Measurements from ENCODE around the gene EYS.
"Not testable (repeated sequence)": the region's sequence is repeated elsewhere in the genome, so short reads cannot be mapped to it uniquely, and the experiment has no call there.

The EYS gene

GRCh38 chr6:64046746-64047208, 1660.2 kb downstream of the EYS start:
- H3K9me3 ChIP-seq (ENCODE audit: control extremely low read depth in 1 of 5, control insufficient read depth in 4 of 5, insufficient read depth in 2 of 5, low read depth in 1 of 5, low read length in 4 of 5): no peaks in the 10 kb centered on the region
- WGBS (ENCODE audit: insufficient coverage): 100% methylated on average over 1 of the region's 1 CpG
- H3K36me3 ChIP-seq (ENCODE audit: control insufficient read depth in 4 of 4, insufficient read depth in 4 of 4, low read length in 3 of 4): no peaks in the 10 kb centered on the region
- no peak for DNase-seq
- POLR2A ChIA-PET: no interaction called here
- CTCF ChIA-PET: no interaction called here
- no peak overlapping the region for H3K4me3 ChIP-seq (ENCODE audit: control insufficient read depth in 1 of 7, extremely low read depth in 1 of 7, insufficient read depth in 4 of 7, low read depth in 2 of 7, low read length in 6 of 7)
- H3K27me3 ChIP-seq (replicated peaks in 2 of 5; ENCODE audit: control insufficient read depth in 4 of 5, insufficient read depth in 5 of 5, low read length in 4 of 5): no peaks in the 10 kb centered on the region
- no peak overlapping the region for H3K27ac ChIP-seq (ENCODE audit: insufficient read depth in 1 of 2, low read depth in 1 of 2, low read length in 2 of 2, poor library complexity in 1 of 2, severe bottlenecking in 2 of 2)
- no peaks in the 10 kb centered on the region for H3K4me1 ChIP-seq (ENCODE audit: control extremely low read depth in 1 of 4, control insufficient read depth in 4 of 4, insufficient read depth in 4 of 4, low read length in 3 of 4)

DNA sequence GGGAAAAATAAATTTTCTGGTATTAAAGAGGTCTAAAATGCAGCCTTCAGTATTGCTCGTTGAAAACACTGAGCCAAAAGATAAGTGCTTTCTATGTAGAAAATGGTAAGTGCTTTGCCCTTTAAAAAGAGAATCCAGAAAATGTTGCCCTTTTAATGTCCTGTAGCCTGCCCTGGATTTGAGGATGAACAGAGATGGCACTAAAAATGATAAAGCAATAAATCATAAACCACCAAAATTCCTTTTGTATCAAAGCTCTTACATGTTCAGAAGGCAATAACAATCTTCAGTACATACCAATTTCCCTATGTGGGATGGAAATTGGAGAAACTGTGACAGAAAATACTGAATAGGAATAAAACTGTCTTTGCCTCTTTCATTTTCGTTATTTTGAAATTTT, 1665.7 kb downstream of the EYS start:
- Histone ChIP-seq H3K27ac (ENCODE audit: insufficient read depth in 1 of 2, low read depth in 1 of 2, low read length in 2 of 2, poor library complexity in 1 of 2, severe bottlenecking in 2 of 2) (no peak overlapping the region), H3K9me3 (ENCODE audit: control extremely low read depth in 1 of 5, control insufficient read depth in 4 of 5, insufficient read depth in 2 of 5, low read depth in 1 of 5, low read length in 4 of 5) (no peaks in the 10 kb centered on the region), H3K4me1 (ENCODE audit: control extremely low read depth in 1 of 4, control insufficient read depth in 4 of 4, insufficient read depth in 4 of 4, low read length in 3 of 4) (no peaks in the 10 kb centered on the region), H3K27me3 (replicated peaks in 2 of 5; ENCODE audit: control insufficient read depth in 4 of 5, insufficient read depth in 5 of 5, low read length in 4 of 5) (no peaks in the 10 kb centered on the region), H3K36me3 (ENCODE audit: control insufficient read depth in 4 of 4, insufficient read depth in 4 of 4, low read length in 3 of 4) (no peaks in the 10 kb centered on the region), H3K4me3 (ENCODE audit: control insufficient read depth in 1 of 7, extremely low read depth in 1 of 7, insufficient read depth in 4 of 7, low read depth in 2 of 7, low read length in 6 of 7) (no peak overlapping the region)
- ChIA-PET CTCF (no interaction called here), POLR2A (no interaction called here)
- no peak for DNase-seq
- WGBS (ENCODE audit: insufficient coverage): 100% methylated on average over 1 of the region's 2 CpGs

DNA sequence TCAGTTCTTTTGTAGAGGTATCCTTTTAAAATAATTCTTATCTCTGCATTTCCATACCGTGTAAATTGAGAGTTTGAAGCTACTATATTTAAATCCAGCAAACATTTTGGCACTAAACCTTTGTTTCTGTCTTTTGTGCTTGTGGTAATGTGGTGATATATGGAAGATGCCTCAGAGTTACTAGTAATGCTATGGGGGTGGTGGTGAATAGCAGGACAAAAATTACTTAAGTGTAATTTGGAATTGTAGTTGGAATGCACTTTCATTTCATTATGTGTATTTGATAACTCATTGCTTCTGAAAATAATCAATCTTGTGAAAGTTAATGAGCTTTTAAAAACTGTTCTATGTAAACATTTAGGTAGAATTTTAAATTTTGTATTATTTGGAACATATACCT, 1666.9 kb downstream of the EYS start:
- H3K27ac ChIP-seq (ENCODE audit: insufficient read depth in 1 of 2, low read depth in 1 of 2, low read length in 2 of 2, poor library complexity in 1 of 2, severe bottlenecking in 2 of 2): no peak overlapping the region
- POLR2A ChIA-PET: interaction anchor here (0.5 kb wide), 1 partner anchor 356 kb away, joined by 4 read pairs; no protein-coding TSS in a partner anchor
- H3K4me3 ChIP-seq (ENCODE audit: control insufficient read depth in 1 of 7, extremely low read depth in 1 of 7, insufficient read depth in 4 of 7, low read depth in 2 of 7, low read length in 6 of 7): no peak overlapping the region
- no peaks in the 10 kb centered on the region for H3K27me3 ChIP-seq (replicated peaks in 2 of 5; ENCODE audit: control insufficient read depth in 4 of 5, insufficient read depth in 5 of 5, low read length in 4 of 5)
- H3K9me3 ChIP-seq (ENCODE audit: control extremely low read depth in 1 of 5, control insufficient read depth in 4 of 5, insufficient read depth in 2 of 5, low read depth in 1 of 5, low read length in 4 of 5): no peaks in the 10 kb centered on the region
- CTCF ChIA-PET: no interaction called here
- DNase-seq: no peak
- no peaks in the 10 kb centered on the region for H3K4me1 ChIP-seq (ENCODE audit: control extremely low read depth in 1 of 4, control insufficient read depth in 4 of 4, insufficient read depth in 4 of 4, low read length in 3 of 4)
- no CpG with 5 or more reads among the region's 1 CpG for WGBS (ENCODE audit: insufficient coverage)
- H3K36me3 ChIP-seq (ENCODE audit: control insufficient read depth in 4 of 4, insufficient read depth in 4 of 4, low read length in 3 of 4): no peaks in the 10 kb centered on the region

GRCh38 chr6:64037427-64037826, 1669.6 kb downstream of the EYS start:
- CTCF ChIA-PET: no interaction called here
- WGBS (ENCODE audit: insufficient coverage): no CpG with 5 or more reads among the region's 1 CpG
- no peaks in the 10 kb centered on the region for H3K36me3 ChIP-seq (ENCODE audit: control insufficient read depth in 4 of 4, insufficient read depth in 4 of 4, low read length in 3 of 4)
- DNase-seq: no peak
- no peaks in the 10 kb centered on the region for H3K9me3 ChIP-seq (ENCODE audit: control extremely low read depth in 1 of 5, control insufficient read depth in 4 of 5, insufficient read depth in 2 of 5, low read depth in 1 of 5, low read length in 4 of 5)
- H3K27me3 ChIP-seq (replicated peaks in 2 of 5; ENCODE audit: control insufficient read depth in 4 of 5, insufficient read depth in 5 of 5, low read length in 4 of 5): no peaks in the 10 kb centered on the region
- H3K4me3 ChIP-seq (ENCODE audit: control insufficient read depth in 1 of 7, extremely low read depth in 1 of 7, insufficient read depth in 4 of 7, low read depth in 2 of 7, low read length in 6 of 7): no peak overlapping the region
- POLR2A ChIA-PET: no interaction called here
- H3K27ac ChIP-seq (ENCODE audit: insufficient read depth in 1 of 2, low read depth in 1 of 2, low read length in 2 of 2, poor library complexity in 1 of 2, severe bottlenecking in 2 of 2): no peak overlapping the region
- H3K4me1 ChIP-seq (ENCODE audit: control extremely low read depth in 1 of 4, control insufficient read depth in 4 of 4, insufficient read depth in 4 of 4, low read length in 3 of 4): no peaks in the 10 kb centered on the region

GRCh38 chr6:64034910-64035655, 1671.9 kb downstream of the EYS start:
- Histone ChIP-seq H3K4me3 (ENCODE audit: control insufficient read depth in 1 of 7, extremely low read depth in 1 of 7, insufficient read depth in 4 of 7, low read depth in 2 of 7, low read length in 6 of 7) (no peak overlapping the region), H3K9me3 (ENCODE audit: control extremely low read depth in 1 of 5, control insufficient read depth in 4 of 5, insufficient read depth in 2 of 5, low read depth in 1 of 5, low read length in 4 of 5) (peaks cover 0 to 8% (median 0%) of the 10 kb centered on the region in 5 experiments), H3K27ac (ENCODE audit: insufficient read depth in 1 of 2, low read depth in 1 of 2, low read length in 2 of 2, poor library complexity in 1 of 2, severe bottlenecking in 2 of 2) (no peak overlapping the region), H3K27me3 (replicated peaks in 2 of 5; ENCODE audit: control insufficient read depth in 4 of 5, insufficient read depth in 5 of 5, low read length in 4 of 5) (no peaks in the 10 kb centered on the region), H3K4me1 (ENCODE audit: control extremely low read depth in 1 of 4, control insufficient read depth in 4 of 4, insufficient read depth in 4 of 4, low read length in 3 of 4) (no peaks in the 10 kb centered on the region), H3K36me3 (ENCODE audit: control insufficient read depth in 4 of 4, insufficient read depth in 4 of 4, low read length in 3 of 4) (no peaks in the 10 kb centered on the region)
- CTCF ChIA-PET: interaction anchor here (1.2 kb wide), 1 partner anchor 299 kb away, joined by 3 read pairs; no protein-coding TSS in a partner anchor
- POLR2A ChIA-PET: no interaction called here
- WGBS (ENCODE audit: insufficient coverage): 100% methylated on average over 1 of the region's 3 CpGs
- DNase-seq: no peak

GRCh38 chr6:64034291-64034690, 1672.7 kb downstream of the EYS start:
- POLR2A ChIA-PET: no interaction called here
- no peaks in the 10 kb centered on the region for H3K36me3 ChIP-seq (ENCODE audit: control insufficient read depth in 4 of 4, insufficient read depth in 4 of 4, low read length in 3 of 4)
- H3K4me1 ChIP-seq (ENCODE audit: control extremely low read depth in 1 of 4, control insufficient read depth in 4 of 4, insufficient read depth in 4 of 4, low read length in 3 of 4): no peaks in the 10 kb centered on the region
- WGBS (ENCODE audit: insufficient coverage): no CpG with 5 or more reads among the region's 4 CpGs
- H3K27ac ChIP-seq (ENCODE audit: insufficient read depth in 1 of 2, low read depth in 1 of 2, low read length in 2 of 2, poor library complexity in 1 of 2, severe bottlenecking in 2 of 2): no peak overlapping the region
- H3K9me3 ChIP-seq (ENCODE audit: control extremely low read depth in 1 of 5, control insufficient read depth in 4 of 5, insufficient read depth in 2 of 5, low read depth in 1 of 5, low read length in 4 of 5): peaks cover 0 to 8% (median 0%) of the 10 kb centered on the region in 5 experiments
- DNase-seq: no peak
- H3K4me3 ChIP-seq (ENCODE audit: control insufficient read depth in 1 of 7, extremely low read depth in 1 of 7, insufficient read depth in 4 of 7, low read depth in 2 of 7, low read length in 6 of 7): no peak overlapping the region
- CTCF ChIA-PET: interaction anchor here (1.2 kb wide), 1 partner anchor 300 kb away, joined by 3 read pairs; no protein-coding TSS in a partner anchor
- no peaks in the 10 kb centered on the region for H3K27me3 ChIP-seq (replicated peaks in 2 of 5; ENCODE audit: control insufficient read depth in 4 of 5, insufficient read depth in 5 of 5, low read length in 4 of 5)

DNA sequence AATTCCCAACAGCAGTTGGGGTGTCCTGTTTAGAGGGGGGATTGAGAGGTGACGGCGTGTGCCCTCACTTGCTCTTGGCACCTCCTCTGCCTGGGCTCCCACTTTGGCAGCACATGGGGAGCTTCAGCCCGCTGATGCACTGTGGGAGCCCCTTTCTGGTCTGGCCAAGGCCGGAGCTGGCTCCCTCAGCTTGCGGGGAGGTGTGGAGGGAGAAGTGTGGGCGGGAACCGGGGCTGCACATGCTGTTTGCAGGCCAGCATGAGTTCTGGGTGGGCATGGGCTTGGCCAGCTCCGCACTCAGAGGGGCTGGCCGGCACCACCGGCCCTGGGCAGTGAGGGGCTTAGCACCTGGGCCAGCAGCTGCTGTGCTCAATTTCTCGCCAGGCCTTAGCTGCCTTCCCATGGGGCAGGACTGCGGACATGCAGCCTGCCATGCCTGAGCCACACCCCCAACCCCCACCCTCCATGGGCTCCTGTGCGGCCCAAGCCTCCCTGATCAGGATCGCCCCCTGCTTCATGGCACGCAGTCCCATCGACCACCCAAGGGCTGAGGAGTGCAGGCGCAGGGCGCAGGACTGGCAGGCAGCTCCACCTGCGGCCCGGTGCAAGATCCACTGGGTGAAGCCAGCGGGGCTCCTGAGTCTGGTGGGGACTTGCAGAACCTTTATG, 1675.9 kb downstream of the EYS start:
- H3K9me3 ChIP-seq (ENCODE audit: control extremely low read depth in 1 of 5, control insufficient read depth in 4 of 5, insufficient read depth in 2 of 5, low read depth in 1 of 5, low read length in 4 of 5); H3K4me1 ChIP-seq (ENCODE audit: control extremely low read depth in 1 of 4, control insufficient read depth in 4 of 4, insufficient read depth in 4 of 4, low read length in 3 of 4); POLR2A ChIA-PET; CTCF ChIA-PET; H3K27ac ChIP-seq (ENCODE audit: insufficient read depth in 1 of 2, low read depth in 1 of 2, low read length in 2 of 2, poor library complexity in 1 of 2, severe bottlenecking in 2 of 2); H3K4me3 ChIP-seq (ENCODE audit: control insufficient read depth in 1 of 7, extremely low read depth in 1 of 7, insufficient read depth in 4 of 7, low read depth in 2 of 7, low read length in 6 of 7); H3K36me3 ChIP-seq (ENCODE audit: control insufficient read depth in 4 of 4, insufficient read depth in 4 of 4, low read length in 3 of 4); DNase-seq; H3K27me3 ChIP-seq (replicated peaks in 2 of 5; ENCODE audit: control insufficient read depth in 4 of 5, insufficient read depth in 5 of 5, low read length in 4 of 5): not testable (repeated sequence)
- WGBS (ENCODE audit: insufficient coverage): over 99% methylated on average over 16 of the region's 21 CpGs
